Right ventricle myocardium superior (tissue), 1 donor: ENCODE results near the gene ZKSCAN5. TPM values are rescaled to one million over a fixed set of nuclear protein-coding genes. Genes with fewer than 3 reads are reported as not detected.

Source experiments
- ATAC-seq: fragments of 200-7000 bp; cut with Tn5 transposase; one replicate; pipeline ENCODE4 v1.9.1; 2020; ENCODE audit warnings: mild to moderate bottlenecking; ENCODE audit not compliant: poor library complexity
- DNase-seq: peaks from one replicate; pipeline ENCODE4 v3.0.0-alpha.2; 2020
- intact Hi-C: fragments of 100-400 bp; cut with DNase I; formaldehyde crosslinking; loops from one replicate; pipeline ENCODE4 v1.11.2; 2022
- long read RNA-seq: library from polyadenylated mRNA; unstranded; transcript quantifications from one replicate; pipeline ENCODE4 v2.0.0, GENCODE V29; 2021
- total RNA-seq: library from RNA; stranded (reverse); fragmentation: NEBNext Ultra II Directional; extraction: Animal tissue kit (Norgen Biotek cat#: 25700); gene quantifications from one replicate; pipeline ENCODE4 v1.2.1, GENCODE V29; 2021
- donor health status: DM: no; HTN: yes; CAD: no; lungs with severe emphysema.

The ZKSCAN5 gene
- total RNA-seq: 6.1 TPM
- long read RNA-seq, full-length matches to known transcripts: 1 of 16 reads
- long read RNA-seq, partial matches to known transcripts: 11 of 16 reads
- long read RNA-seq, other reads (novel, unspliced or antisense): 4 of 16 reads

GRCh38 chr7:99504603-99505323, at the start of gene ZKSCAN5:
Gene ZKSCAN5, plus strand, starts transcription at chr7:99504662. Its CDS starts 1,383 bp downstream, at chr7:99506045.
- intact Hi-C loops: loop anchor here (10.0 kb wide), 1 partner anchor 50 kb away; the partner anchor contains the start of genes FAM200A and ZNF655
- DNase-seq: peak; percentile 99
- peak; percentile 96 for ATAC-seq

GRCh38 chr7:99455874-99456273, 48.6 kb upstream of the ZKSCAN5 start:
- intact Hi-C loops: no loop called here

GRCh38 chr7:99456288-99456687, 48.2 kb upstream of the ZKSCAN5 start:
- no peak for ATAC-seq
- DNase-seq: no peak
- intact Hi-C loops: no loop called here

More at GRCh38 chr7:99455874-99456273, 48.6 kb upstream of the ZKSCAN5 start:
- DNase-seq: no peak
- ATAC-seq: no peak

GRCh38 chr7:99457050-99457649, 47.3 kb upstream of the ZKSCAN5 start:
- DNase-seq (no peak), ATAC-seq (no peak)
- intact Hi-C loops: no loop called here

- ATAC-seq (no peak), DNase-seq (no peak)
- intact Hi-C loops: no loop called here
These were observed 46.6 kb upstream of the ZKSCAN5 start for GRCh38 chr7:99457650-99458493.

- no peak for ATAC-seq
- intact Hi-C loops: no loop called here
- no peak for DNase-seq
These were observed 45.4 kb upstream of the ZKSCAN5 start for GRCh38 chr7:99459087-99459486.

- intact Hi-C loops: no loop called here
- ATAC-seq (no peak), DNase-seq (no peak)
These were observed 43.8 kb upstream of the ZKSCAN5 start for GRCh38 chr7:99460651-99461050.

- intact Hi-C loops: no loop called here
- no peak for ATAC-seq
- no peak for DNase-seq
These were observed 43.2 kb upstream of the ZKSCAN5 start for GRCh38 chr7:99461221-99461620.

- DNase-seq (no peak), ATAC-seq (peak; percentile 26)
- intact Hi-C loops: no loop called here
These were observed 39.1 kb upstream of the ZKSCAN5 start for GRCh38 chr7:99465421-99465768.

- DNase-seq: no peak
- ATAC-seq: no peak
- intact Hi-C loops: no loop called here
These were observed 36.0 kb upstream of the ZKSCAN5 start for GRCh38 chr7:99468336-99468918.

- DNase-seq (no peak), ATAC-seq (no peak)
- intact Hi-C loops: no loop called here
These were observed 34.9 kb upstream of the ZKSCAN5 start for GRCh38 chr7:99469381-99470065.

GRCh38 chr7:99472561-99473314, 31.7 kb upstream of the ZKSCAN5 start, which contains the start of gene ZNF789:
Gene ZNF789, plus strand, starts transcription at chr7:99472890. Its CDS starts 3,567 bp downstream, at chr7:99476457.
- intact Hi-C loops: no loop called here
- ATAC-seq (peak; percentile 99), DNase-seq (peak; percentile 99)

- DNase-seq (no peak), ATAC-seq (no peak)
- intact Hi-C loops: no loop called here
These were observed 31.2 kb upstream of the ZKSCAN5 start for GRCh38 chr7:99473315-99473596.

- DNase-seq (no peak), ATAC-seq (no peak)
- intact Hi-C loops: no loop called here
These were observed 28.4 kb upstream of the ZKSCAN5 start for GRCh38 chr7:99476107-99476506.

- intact Hi-C loops: no loop called here
- DNase-seq (no peak), ATAC-seq (peak; percentile 52)
These were observed 25.7 kb upstream of the ZKSCAN5 start for GRCh38 chr7:99478464-99479440.

GRCh38 chr7:99485094-99485493, 19.4 kb upstream of the ZKSCAN5 start:
- ATAC-seq (no peak), DNase-seq (no peak)
- intact Hi-C loops: no loop called here

- DNase-seq: no peak
- intact Hi-C loops: no loop called here
- no peak for ATAC-seq
These were observed 15.2 kb upstream of the ZKSCAN5 start for GRCh38 chr7:99489235-99489634.
